GM21515 (cell line): ENCODE results near the gene CCDC28A.

ENCODE experiments used
- ATAC-seq: cut with Tn5 transposase; IDR thresholded peaks from one replicate; pipeline ENCODE4 v1.9.1; 2021; ENCODE audit not compliant: unreplicated experiment

CCDC28A gene

DNA sequence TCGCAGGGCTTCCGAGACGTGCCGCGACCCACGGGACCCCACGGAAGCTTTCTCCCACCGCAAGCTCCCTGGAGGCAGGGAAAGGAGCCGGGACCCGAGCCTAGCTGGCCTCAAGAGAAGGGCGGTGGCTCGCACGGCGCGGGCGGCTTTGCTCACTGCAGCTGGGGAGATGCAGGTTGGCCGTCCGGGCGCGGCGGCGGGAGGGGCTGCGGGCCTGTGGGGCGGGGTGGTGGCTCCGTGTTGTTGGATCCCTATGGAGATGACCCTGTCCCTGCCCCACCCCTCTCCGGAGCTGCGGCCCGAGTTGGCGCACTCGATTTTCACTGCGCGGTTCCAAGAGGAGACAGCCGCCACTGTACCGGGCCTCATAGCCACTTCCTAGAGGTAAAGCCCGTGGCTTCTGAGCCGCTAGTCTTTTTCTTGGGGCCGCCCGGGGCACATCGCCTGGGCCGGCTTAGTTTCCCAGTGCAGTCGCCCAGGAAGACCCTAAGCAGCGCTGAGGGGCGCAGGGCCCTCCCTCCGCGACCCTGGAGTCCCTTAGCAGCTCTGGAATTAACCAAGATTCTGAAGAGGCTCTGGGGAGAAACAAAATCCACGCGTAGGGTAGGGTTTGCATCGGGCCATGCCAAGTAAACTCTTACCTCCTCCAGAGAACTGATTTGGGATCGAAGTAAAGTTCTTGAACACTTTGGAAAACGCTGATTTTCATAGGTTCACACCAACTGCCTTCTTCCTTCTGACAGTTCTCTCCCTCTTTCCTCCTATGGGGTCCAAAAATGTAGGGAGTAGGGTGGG is 22.4 kb downstream of the CCDC28A start, which contains the start of gene ECT2L:
Gene ECT2L, plus strand, starts transcription at position 279 of the 795 bp plus-strand sequence. CDS start 17,188 bp downstream, outside the sequence.
- ATAC-seq, result no peak

DNA sequence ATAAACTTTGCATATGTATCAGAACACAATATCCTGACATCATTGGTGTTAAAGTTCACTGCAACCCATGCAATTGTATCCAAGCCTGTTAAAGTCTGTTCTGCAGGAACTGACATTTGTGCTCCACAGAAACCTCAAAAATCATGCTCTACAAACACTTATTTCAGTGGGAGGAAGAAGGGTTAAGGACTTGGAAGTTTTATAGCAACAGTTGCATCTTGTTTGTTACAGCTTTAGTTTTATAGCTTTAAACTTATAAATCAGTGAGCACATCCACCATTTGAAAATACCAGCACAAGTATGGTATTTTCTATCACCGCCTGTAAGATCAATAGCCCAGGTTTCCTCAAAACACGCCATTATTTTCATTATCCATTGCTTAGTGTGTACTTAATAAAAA is 23.2 kb downstream of the CCDC28A start:
- no peak for ATAC-seq

- no peak for ATAC-seq
These were observed 24.4 kb downstream of the CCDC28A start for GRCh38 chr6:138797806-138798446.

DNA sequence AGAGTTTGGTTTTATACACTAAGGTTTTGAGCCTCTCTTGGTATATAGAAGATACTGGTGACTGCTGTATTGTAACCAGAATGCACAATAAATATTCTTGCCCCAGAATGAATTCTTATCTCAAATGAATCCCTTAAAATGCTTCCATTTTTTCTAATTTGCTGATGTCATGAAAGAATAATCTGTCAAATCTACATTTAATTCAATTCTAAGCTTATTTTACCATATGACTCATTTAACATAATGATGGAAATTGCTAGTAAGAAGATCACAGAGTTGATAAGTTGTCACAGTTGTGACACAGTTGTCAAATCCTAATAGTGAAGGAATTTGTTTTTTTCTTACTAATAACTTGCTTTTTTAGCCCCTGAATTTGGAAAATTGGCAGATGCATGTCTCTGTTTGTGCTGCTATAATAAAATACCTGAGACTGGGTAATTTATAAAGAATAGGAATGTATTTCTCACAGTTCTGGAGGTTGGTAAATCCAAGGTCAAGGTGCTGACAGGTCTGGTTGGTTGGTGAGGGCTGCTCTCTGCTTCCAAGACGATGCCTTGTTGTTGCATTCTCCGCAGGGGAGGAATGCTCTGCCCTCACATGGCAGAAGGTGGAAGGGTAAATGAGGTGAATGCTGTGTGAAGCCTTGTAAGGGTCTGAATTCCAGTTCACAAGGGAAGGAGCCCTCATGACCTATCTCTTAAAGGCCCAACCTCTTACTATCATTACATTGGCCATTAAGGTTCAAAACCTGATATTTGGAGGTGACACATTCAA is 27.0 kb downstream of the CCDC28A start:
- no peak for ATAC-seq

GRCh38 chr6:138803331-138803730 is 29.8 kb downstream of the CCDC28A start:
- ATAC-seq, result no peak

DNA sequence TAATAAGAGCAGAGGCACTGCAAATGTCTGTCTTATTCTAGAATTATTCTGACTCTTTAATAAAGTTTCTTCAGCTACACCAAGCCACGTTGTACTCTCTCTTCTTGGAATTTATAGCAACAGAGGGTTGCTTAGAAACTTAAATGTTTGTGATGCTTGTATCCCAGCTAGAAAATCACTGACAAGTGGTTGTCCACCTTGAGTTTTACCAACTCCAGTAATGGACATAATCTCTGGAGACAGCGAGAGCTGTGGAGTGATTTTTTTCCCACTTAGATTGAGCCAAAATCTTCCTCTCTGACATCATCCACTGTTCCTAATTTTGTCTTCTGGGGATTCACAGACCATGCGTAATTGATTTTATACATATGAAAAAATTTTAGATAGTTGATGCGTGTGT is 30.3 kb downstream of the CCDC28A start:
- no peak for ATAC-seq

DNA sequence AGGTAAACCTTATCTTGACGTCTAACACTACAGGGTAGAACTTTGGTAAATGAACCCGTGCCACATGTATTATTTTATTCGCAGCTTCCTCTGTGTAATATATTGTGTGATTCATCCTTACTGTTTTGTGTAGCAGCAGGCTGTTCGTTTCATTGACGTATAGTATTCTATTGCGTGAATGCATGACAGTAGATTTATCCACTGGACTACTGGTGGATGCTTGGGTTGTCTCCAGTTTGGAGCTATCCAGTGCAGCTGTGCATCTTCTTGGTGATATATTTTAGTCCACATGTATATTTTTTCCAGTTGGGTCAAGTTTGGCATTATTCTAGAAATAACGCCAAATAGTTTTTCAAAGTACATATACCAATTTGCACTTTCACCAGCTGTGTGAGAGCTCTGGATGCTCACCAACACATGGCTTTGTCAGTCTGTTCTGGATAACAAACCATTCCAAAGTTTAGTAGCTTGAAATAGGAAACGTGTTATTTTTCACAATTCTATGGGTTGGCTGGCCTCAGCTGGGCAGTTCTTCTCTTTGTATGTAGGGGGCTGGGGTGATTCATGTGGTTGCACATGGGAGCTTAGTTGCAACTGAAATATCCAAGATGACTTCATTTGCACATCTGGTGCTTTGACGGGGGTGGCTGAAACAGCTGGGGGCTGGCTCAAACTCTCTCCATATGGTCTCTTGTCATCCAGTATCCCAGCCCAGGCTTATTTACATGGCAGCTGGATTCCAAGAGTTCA is 31.6 kb downstream of the CCDC28A start:
- no peak for ATAC-seq

DNA sequence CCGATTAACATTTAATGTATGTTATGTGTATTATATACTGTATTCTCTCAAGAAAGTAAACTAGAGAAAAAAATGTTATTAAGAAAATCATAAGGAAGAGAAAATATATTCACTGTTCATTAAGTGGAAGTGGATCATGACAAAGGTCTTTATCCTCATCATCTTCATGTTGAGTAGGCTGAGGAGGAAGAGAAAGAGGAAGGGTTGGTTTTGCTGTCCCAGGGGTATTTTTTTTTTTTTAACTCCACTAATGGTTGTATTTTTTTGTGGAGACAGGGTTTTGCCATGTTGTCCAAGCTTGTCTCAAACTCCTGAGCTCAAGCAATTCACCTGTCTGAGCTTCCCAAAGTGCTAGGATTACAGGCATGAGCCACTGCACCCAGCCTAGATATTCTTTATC is 33.3 kb downstream of the CCDC28A start:
- no peak for ATAC-seq

DNA sequence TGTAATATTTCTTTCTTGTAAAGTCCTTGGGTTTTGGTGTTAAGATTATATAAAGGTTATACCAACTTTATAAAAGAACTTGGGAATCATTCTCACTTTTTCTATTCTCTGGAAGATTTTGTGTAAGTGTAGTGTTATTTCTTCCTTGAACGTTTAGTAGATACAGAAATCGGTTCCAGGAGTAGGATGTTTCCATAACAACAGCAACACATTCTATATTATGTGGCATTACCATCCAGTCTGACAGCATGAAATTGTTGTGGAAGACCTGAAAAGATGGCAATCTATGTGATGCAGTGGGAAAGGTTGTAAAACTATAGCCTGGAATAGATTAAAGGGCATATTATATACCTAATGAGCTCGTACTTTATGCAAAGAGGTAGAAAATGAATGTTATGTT is 36.1 kb downstream of the CCDC28A start:
- ATAC-seq, result no peak

GRCh38 chr6:138811866-138812265 is 38.3 kb downstream of the CCDC28A start:
- no peak for ATAC-seq

DNA sequence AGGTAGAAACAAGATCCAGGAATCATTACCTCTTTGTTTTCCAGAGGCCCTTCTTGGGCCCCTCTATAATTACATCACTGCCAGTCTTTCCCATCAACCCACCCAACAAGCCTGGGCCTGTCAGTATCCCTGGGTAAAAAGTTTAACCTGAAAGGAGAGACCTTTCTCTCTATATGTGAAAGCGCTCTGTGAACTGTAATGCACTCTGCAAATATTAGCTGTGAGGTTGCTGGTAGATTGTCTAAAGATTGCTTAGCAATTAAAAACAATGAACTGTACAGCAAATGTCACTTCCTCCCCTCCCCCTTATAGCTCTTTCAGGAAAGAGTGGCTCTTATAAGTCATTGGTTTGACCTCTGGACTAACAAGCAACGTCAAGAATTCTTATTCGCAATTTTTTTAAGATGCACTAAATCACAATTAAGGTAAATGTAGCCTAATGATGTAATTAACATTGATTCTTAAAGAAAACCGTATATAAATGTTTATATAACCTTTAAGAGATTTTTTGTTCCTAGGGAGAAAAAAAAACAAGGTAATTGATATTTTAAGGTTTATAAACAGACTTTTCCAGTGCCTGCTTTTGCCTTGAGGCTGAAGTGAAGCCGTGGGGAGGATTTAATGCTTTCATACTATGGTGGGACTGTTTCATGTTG is 40.7 kb downstream of the CCDC28A start:
- ATAC-seq, result no peak

- no peak for ATAC-seq
These were observed 41.7 kb downstream of the CCDC28A start for GRCh38 chr6:138815221-138815620.

- ATAC-seq, result peak; percentile 74
These were observed 42.4 kb downstream of the CCDC28A start for GRCh38 chr6:138815797-138816528.

- no peak for ATAC-seq
These were observed 44.2 kb downstream of the CCDC28A start for GRCh38 chr6:138817799-138818198.

DNA sequence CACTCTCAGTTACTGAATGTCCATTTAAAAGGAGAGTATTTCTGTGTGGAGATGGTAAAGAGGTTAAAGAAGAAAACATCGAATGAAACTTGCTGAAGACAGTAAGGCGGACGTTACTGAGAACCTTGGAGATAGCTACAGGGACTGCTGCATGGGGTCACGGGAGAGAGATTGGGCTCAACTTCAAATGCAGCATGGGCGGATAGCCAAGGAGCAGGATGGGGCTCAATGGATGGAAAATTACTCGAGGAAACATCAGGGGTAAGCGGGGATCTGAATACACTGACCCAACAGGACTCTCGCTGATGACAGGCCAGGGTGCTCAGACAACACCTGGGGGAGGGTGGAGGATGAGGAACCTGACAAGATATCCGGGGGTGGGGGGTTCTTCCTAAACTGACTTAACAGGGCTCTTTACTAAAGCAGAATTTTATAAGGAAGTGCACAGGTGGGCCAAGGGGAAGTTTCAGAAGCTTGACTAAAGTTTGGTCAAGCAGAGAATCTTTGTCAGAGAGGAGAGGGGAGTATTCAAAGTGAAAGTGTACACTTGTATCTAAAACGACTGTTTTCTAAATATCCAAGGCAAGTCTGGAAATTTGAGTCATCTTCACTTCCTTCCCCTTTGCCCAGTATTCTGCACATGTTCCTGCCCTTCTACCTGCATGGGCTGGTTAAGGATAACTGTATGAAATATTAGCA is 45.1 kb downstream of the CCDC28A start:
- peak; percentile 77 for ATAC-seq

DNA sequence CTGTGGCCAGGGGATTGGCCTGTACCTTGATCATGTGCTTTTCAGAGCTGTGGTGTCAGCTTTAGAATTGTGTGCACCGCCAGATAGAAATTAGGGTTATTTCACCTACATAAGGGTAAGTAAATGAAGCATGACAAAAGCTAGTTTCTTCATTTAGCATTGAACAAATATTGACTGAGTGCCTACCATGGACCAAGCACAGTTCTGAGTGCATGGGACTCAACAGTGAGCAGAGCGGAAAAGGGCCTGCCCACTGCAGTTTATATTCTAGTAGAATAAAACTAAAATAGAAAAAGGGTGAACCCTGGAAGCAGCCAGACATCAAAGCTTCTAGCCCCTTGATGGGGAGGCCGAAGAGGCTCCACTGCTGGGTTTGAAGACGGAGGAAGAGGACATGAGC is 48.0 kb downstream of the CCDC28A start:
- ATAC-seq, result no peak

DNA sequence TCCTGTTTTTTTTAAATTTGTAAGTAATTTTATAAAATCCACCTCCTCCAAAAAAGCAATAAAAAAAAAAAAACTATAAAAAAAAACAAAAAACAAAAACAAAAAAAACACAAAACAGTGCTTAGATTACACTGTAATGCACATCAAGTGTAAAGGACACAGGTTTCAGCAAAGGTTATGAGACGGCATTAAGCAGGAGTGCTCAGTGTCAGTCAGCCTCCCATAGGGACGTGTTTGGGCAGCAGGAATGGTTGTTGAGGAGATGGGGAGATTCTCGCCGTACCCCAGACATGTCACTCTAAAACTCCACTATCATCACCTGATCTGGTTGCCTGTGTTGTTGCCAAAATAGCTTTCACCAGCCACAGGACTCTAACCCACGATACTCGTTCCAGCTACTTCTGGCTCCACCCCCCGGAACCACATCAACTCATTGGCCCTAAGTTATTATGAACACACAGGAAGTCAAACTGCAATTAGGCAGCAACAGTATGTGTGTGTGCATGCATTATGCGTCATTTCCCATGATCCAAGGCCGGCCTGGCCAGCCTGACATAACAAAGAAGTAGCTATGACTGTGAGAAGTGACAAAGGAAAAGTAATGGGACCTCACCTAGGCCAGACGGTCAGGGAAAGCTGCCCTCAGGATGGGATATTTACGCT is 51.0 kb downstream of the CCDC28A start:
- ATAC-seq, result no peak

DNA sequence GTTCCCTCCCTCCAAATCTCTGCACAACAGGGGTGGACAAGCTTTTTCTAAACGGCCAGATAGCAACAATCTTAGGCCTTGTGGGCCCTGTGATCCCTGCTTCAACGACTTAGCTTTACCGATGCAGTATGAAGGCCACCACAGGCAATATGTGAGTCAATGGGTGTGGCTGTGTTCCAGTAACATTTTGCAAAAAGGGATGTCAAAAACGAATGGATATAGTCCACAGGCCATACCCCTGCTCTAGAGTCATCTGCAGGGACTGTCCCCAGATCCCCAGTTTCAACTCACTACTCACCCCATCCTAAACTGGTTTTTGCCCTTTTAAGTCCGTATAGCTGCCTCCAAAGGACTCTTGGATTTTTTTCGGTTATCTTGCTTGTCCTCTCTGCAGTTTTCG is 56.7 kb downstream of the CCDC28A start:
- no peak for ATAC-seq

DNA sequence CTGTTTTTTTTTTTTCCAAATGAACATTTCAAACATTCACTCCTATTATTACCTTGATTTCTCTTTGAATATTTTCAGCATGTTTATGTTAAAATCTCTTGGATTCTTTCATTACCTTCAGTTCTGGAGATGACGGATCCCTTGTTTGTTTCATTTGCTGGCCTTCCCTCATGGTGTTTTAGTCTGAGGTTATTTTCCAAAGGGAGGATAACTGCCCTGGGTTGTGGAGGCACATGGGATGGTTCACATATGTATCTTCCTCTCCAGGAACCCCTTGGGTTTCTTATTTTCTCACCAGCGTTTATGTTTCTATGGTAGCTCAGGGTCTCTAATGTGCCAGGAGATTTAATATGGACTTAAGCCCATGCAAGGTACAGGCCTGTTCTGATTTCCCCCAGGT is 58.6 kb downstream of the CCDC28A start:
- no peak for ATAC-seq
